Endothelial cell (in vitro differentiated cells): ENCODE results near the gene DPM3. TPM values are rescaled to one million over a fixed set of nuclear protein-coding genes. Genes with fewer than 3 reads are reported as not detected.
"Not testable (repeated sequence)": the region's sequence is repeated elsewhere in the genome, so short reads cannot be mapped to it uniquely, and the experiment has no call there.

ENCODE experiments used
- DNase-seq: peaks from one replicate; pipeline ENCODE4 v3.0.0; 2021; ENCODE audit warnings: low spot score
- H3K27ac Mint-ChIP-seq: one replicate; pipeline ENCODE4 v1.8.0; 2021; ENCODE audit warnings: mixed read lengths, inconsistent platforms; ENCODE audit not compliant: unreplicated experiment
- H3K27me3 Mint-ChIP-seq: one replicate; pipeline ENCODE4 v1.8.0; 2021; ENCODE audit warnings: mild to moderate bottlenecking, moderate library complexity, mixed read lengths, inconsistent platforms; ENCODE audit not compliant: unreplicated experiment
- H3K36me3 Mint-ChIP-seq: one replicate; pipeline ENCODE4 v1.8.0; 2021; ENCODE audit warnings: mild to moderate bottlenecking, low read depth, mixed read lengths, inconsistent platforms; ENCODE audit not compliant: unreplicated experiment
- H3K4me1 Mint-ChIP-seq: one replicate; pipeline ENCODE4 v1.8.0; 2021; ENCODE audit warnings: mild to moderate bottlenecking, mixed read lengths, inconsistent platforms; ENCODE audit not compliant: unreplicated experiment
- H3K4me3 Mint-ChIP-seq: one replicate; pipeline ENCODE4 v1.8.0; 2021; ENCODE audit warnings: mild to moderate bottlenecking, mixed read lengths, inconsistent platforms; ENCODE audit not compliant: unreplicated experiment
- H3K9me3 Mint-ChIP-seq: one replicate; pipeline ENCODE4 v1.8.0; 2021; ENCODE audit warnings: mixed read lengths, inconsistent platforms; ENCODE audit not compliant: unreplicated experiment
- total RNA-seq: library from RNA; stranded (reverse); fragmentation: NEBNext Ultra II Directional; extraction: Animal tissue kit (Norgen Biotek cat#: 25700); gene quantifications from one replicate; pipeline ENCODE4 v1.2.1, GENCODE V29; 2021; ENCODE audit not compliant: unreplicated experiment
- TF ChIP-seq, protein P1 (sequence below): fragments of 200-600 bp; sonication (generic); IDR thresholded peaks from one replicate; pipeline ENCODE4 v1.5.0; 2021; ENCODE audit warnings: antibody characterized with exemption; ENCODE audit not compliant: unreplicated experiment

Gene DPM3
- total RNA-seq, 1 donor from 2014 or later: 39.2 TPM

DNA sequence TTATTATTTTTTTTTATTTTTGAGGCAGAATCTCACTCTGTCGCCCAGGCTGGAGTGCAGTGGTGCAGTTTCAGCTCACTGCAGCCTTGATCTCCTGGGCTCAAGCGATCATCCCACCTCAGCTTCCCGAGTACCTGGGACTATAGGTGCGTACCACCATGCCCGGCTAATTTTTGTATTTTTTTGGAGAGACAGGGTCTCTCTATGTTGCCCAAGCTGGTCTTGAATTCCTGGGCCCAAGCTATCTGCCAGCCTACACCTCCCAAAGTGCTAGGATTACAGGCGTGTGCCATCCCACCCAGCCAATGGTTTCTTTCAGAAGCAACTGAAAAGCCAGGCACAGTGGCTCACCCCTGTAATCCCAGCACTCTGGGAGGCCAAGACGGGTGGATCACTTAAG, 30.5 kb upstream of the DPM3 start:
- H3K27me3 Mint-ChIP-seq: peaks cover 12% of the 10 kb centered on the region
- peaks cover 26% of the 10 kb centered on the region for H3K36me3 Mint-ChIP-seq
- TF ChIP-seq, protein P1, sequence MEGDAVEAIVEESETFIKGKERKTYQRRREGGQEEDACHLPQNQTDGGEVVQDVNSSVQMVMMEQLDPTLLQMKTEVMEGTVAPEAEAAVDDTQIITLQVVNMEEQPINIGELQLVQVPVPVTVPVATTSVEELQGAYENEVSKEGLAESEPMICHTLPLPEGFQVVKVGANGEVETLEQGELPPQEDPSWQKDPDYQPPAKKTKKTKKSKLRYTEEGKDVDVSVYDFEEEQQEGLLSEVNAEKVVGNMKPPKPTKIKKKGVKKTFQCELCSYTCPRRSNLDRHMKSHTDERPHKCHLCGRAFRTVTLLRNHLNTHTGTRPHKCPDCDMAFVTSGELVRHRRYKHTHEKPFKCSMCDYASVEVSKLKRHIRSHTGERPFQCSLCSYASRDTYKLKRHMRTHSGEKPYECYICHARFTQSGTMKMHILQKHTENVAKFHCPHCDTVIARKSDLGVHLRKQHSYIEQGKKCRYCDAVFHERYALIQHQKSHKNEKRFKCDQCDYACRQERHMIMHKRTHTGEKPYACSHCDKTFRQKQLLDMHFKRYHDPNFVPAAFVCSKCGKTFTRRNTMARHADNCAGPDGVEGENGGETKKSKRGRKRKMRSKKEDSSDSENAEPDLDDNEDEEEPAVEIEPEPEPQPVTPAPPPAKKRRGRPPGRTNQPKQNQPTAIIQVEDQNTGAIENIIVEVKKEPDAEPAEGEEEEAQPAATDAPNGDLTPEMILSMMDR: no peak
- no peak overlapping the region for H3K4me3 Mint-ChIP-seq
- no peak overlapping the region for H3K27ac Mint-ChIP-seq
- peaks cover 38% of the 10 kb centered on the region for H3K4me1 Mint-ChIP-seq
- no peaks in the 10 kb centered on the region for H3K9me3 Mint-ChIP-seq
- no peak for DNase-seq

DNA sequence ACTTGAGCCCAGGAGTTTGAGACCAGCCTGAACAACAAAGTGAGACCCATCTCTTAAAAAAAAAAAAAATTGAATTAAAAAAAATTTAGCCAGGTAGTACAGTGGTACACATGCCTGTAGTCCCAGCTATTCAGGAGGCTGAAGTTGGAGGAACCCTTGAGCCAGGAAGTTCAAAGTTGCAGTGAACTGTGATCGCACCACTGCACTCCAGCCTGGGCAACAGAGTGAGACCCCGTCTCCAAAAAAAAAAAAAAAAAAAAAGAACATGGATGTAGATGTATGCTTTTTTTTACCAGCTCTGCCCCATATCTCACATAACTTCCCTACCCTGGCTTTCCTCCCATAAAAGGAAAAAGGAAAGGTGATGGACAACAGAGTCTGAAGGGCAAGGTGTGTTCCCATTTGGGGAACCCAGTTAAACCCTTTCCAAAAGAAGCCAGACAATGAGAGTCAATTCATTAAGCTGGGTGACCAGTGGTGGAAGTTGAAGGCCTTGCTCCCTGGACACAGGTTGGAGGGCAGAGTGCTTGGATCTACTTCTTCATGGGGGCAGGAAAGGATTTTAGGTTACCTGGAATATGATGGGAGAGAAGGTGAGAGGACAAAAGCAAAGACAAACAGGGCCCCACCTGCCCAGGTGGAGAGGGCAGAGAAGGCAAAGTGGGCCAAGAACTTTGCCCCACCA, 29.9 kb upstream of the DPM3 start:
- TF ChIP-seq, protein P1: no peak
- Mint-ChIP-seq H3K4me3 (peak overlapping the region; percentile 35), H3K36me3 (peaks cover 26% of the 10 kb centered on the region)

DNA sequence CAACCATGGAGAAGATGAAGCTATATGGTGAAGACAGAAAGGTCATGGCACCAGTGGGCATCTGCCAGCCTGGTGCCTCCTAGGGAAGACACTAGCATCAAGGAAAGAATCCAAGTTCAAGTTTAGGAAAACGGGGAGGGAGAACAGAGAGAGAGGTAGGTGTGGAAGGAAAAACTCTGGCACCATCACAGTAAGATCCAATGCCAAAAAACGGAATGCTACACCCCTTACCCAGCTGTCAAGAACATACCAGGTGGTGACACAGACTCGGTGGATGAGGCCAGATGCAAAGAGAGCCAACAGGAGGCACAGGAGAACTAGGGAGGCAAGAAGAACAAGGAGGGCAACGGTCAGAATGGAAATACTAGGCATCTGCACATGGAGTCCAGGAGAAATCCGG, 29.2 kb upstream of the DPM3 start:
- peaks cover 37% of the 10 kb centered on the region for H3K4me1 Mint-ChIP-seq
- H3K9me3 Mint-ChIP-seq: no peaks in the 10 kb centered on the region
- peaks cover 12% of the 10 kb centered on the region for H3K27me3 Mint-ChIP-seq
- no peak overlapping the region for H3K27ac Mint-ChIP-seq
- TF ChIP-seq, protein P1: no peak
- H3K4me3 Mint-ChIP-seq: peak overlapping the region; percentile 73
- DNase-seq: no peak
- H3K36me3 Mint-ChIP-seq: peaks cover 26% of the 10 kb centered on the region

More for the DNA sequence above, 29.9 kb upstream of the DPM3 start:
- peaks cover 12% of the 10 kb centered on the region for H3K27me3 Mint-ChIP-seq
- peaks cover 41% of the 10 kb centered on the region for H3K4me1 Mint-ChIP-seq
- no peaks in the 10 kb centered on the region for H3K9me3 Mint-ChIP-seq
- H3K27ac Mint-ChIP-seq: no peak overlapping the region
- DNase-seq: no peak

DNA sequence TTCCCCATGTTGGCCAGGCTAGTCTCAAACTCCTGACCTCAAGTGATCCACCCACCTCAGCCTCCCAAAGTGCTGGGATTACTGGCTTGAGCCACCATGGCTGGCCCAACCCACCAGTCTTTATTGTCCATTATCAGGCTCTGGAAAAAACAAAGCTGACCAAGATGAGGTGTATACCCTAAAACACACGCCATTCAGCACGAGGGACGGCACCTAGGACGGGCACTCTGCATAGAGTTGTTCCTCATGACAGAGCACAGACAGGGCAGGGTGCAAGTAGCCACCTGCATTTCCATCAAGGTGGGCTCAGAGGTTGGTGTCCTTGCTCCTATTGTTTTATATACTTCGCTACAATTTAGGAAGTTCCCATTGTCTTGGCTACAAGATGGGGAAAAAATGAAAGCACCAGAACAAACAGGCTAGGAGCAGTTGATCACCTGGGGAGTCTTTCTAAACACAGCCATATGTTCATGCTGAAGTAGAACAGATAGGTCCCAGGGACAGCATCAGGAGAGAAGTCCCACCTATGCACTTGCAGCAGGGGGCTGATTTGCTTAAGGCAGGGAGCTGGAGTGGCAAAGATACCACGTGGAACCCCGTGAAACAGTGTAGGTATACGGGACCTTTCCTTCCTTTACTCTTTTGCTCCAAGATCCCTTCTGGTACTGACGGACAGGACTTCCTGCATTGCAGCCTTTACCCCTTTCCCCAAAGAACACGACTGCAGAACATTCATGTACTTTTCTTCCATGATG, 28.3 kb upstream of the DPM3 start:
- Mint-ChIP-seq H3K9me3 (no peaks in the 10 kb centered on the region), H3K27ac (no peak overlapping the region), H3K36me3 (peaks cover 26% of the 10 kb centered on the region), H3K4me3 (peak overlapping the region; percentile 73), H3K4me1 (peaks cover 33% of the 10 kb centered on the region), H3K27me3 (peaks cover 10% of the 10 kb centered on the region)
- TF ChIP-seq, protein P1: no peak
- no peak for DNase-seq

DNA sequence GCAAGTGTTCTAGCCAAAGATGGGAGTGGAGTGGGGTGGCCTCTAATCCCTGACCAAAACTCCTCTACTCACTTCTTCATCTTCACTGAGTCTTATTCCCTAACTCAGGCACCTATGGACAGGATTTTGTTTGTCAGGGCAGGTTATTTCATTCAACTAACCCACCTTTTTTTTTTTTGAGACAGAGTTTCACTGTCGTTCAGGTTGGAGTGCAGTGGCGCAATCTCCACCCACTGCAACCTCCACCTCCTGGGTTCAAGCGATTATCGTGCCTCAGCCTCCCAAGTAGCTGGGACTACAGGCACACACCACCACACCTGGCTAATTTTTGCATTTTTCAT, 27.7 kb upstream of the DPM3 start:
- Mint-ChIP-seq H3K4me1 (peaks cover 28% of the 10 kb centered on the region), H3K27ac (peak overlapping the region; percentile 95), H3K36me3 (peaks cover 20% of the 10 kb centered on the region)
- H3K27me3 Mint-ChIP-seq, H3K4me3 Mint-ChIP-seq, DNase-seq, H3K9me3 Mint-ChIP-seq: not testable (repeated sequence)
- TF ChIP-seq, protein P1: peak; percentile 4
